Stimulated activated CD4-positive, alpha-beta T cell treated with anti-CD3 and anti-CD28 coated beads, TNF-alpha, amount 100 ng/mL, for 1 hour (primary cell): ENCODE results near the gene PTPRN2.
A peak's percentile ranks its signal among the peaks of the same experiment; 100 is the strongest.
"Not testable (repeated sequence)": the region's sequence is repeated elsewhere in the genome, so short reads cannot be mapped to it uniquely, and the experiment has no call there.

Source experiments
- DNase-seq, 3 donors: peaks; one replicate each; pipeline ENCODE4 v3.0.0-alpha.2; 2020; ENCODE audit warnings: low read depth in 3 of 3, low spot score in 1 of 3

PTPRN2 gene

GRCh38 chr7:158587162-158588084, at the start of gene PTPRN2:
PTPRN2 (minus strand) TSS chr7:158587823.
- DNase-seq = peak; percentile 3 to 55 (median 22)

DNA sequence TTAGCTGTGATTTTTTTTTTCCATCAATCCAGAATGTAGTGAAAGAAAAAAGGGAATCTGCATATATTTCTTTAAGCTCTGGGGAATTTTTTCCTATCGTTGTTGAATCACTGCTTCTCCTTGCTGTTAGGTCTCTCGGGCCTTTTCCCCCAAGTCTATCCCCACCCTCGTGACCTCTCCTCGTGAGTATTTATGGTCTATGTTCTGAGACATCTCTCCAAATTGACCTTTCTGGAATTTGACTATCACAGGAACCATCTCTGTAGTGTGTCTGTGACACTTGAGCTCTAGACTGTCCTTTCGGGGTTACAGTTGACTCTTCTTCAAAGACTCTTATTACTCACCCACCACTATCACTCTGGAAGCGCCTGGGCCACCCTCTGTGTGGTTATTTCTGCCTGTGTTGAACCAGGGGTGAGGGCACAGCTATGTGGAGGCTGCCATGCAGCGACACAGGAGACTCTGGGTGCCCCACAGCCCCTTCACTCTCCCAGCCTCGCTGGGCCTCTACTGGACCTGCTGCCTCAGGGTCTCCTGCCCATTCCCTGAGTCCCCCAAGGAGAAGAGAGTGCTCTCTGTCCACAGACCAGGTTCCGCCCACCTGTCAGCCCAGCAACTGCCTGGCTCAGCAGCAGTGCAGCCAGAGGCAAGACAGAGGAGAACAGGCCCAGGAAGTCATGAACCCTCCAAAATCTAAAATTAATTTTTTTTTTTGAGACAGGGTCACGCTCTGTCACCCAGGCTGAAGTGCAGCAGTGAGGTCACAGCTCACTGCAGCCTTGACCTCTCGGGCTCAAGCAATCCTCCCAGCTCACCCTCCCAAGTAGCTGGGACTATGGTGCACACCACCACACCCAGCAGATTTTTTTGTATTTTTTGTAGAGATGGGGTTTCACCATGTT, 45.7 kb upstream of the PTPRN2 start:
- no peak for DNase-seq

DNA sequence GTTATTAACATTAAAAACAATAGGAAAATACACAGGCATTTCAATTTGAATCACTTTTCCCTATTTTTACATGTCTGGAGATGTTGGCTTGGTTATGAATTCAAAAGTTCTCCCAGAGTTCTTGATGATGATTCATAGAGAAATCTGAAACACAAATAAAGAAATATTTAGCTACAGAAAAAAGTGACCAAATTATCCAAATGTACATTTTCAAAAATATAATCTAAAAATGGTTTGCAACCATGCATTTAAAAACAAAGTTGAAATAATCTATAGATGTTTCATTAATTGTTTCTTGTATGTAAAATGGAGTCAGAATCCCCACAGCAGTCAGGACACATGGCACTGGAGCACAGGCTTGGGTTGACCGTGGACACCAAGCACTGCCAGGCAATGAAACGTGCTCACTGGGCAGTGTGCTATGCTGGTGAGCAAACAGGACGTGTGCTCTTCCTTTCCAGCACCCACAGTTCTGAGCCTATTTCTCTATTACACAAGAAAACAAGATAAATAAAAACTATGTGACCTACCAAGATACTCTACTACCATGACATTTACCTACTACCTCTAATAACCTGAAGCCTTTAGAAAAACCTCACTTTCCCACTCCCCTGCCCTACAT, 44.1 kb upstream of the PTPRN2 start:
- no peak for DNase-seq

DNA sequence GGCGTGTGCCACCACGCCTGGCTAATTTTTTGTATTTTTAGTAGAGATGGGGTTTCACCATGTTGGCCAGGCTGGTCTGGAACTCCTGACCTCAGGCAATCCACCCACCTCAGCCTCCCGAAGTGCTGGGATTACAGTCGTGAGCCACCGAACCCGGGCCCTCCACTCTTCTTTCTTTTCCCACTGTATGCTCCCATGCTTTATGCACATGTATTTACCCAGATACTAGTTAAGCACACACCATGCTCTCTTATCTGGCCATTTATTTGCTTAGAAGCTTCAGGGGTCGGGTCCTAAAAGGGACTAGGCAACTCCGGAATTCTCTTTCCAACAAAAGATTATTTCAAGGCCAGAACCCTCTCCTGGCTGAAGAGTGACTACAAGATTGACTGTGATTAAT, 38.7 kb upstream of the PTPRN2 start:
- not testable (repeated sequence) for DNase-seq

GRCh38 chr7:158623241-158623640, 35.6 kb upstream of the PTPRN2 start:
- no peak for DNase-seq

DNA sequence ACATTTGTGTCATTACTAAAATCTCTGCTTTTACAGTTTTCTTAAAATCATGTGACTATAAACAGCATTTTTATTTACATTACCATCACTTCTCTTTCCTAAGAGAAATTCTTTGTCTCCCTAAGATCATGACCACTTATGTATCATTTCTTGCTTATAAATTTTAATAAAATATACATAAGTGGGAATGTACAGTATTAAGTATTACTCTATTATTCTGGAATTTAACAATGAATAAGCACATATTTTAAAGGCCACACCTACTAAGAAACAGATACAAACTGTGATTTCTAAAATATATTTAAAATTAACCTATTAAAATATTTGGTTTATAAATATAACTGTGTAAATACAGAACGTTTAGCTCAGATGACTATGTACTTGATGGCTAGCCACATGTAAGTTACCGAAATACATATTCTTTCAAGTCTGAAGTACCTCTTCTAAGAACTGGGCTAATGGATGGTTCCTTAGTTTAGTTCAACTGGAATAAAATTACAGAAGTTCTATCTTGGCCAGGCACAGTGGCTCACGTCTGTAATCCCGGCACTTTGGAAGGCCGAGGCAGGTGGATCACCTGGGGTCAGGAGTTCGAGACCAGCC, 33.3 kb upstream of the PTPRN2 start:
- DNase-seq = no peak

GRCh38 chr7:158620418-158620817, 32.8 kb upstream of the PTPRN2 start:
- no peak for DNase-seq

DNA sequence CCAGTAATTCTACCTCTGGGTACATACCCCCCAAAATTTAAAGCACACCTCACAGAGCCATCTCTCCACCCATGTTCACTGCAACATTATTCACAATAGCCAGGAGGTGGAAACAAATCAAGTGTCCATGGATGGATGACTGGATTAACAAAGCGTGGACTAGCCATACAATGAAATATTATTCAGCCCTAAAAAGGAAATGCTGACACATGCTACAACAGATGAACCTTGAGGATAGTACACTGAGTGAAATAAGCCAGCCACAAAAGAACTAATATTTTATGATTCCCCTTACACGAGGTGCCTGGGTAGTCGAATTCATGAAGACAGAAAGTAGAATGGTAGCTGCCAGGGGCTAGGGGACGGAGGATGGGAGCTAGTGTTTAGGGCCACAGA, 31.1 kb upstream of the PTPRN2 start:
- DNase-seq = no peak

GRCh38 chr7:158617737-158618128, 30.1 kb upstream of the PTPRN2 start:
- DNase-seq = no peak

GRCh38 chr7:158616050-158616449, 28.4 kb upstream of the PTPRN2 start:
- no peak for DNase-seq

DNA sequence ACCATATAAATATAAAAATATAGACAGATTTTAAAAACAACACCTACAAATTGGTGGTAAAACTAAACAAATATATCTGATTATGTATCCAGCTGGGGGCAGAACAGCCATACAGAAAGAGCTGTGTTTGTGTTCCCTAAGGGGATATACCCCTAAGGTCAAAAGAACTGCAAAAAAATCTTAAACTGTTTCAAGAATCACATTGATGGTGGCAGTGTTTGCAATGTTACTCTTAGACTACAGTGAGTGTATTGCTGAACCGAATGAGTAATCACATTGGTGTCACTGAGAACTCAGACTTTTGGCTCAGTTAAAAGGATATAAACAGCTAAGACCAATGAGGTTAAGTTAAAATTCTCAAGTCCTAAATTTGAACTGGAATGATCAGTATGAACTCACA, 27.1 kb upstream of the PTPRN2 start:
- DNase-seq = no peak

DNA sequence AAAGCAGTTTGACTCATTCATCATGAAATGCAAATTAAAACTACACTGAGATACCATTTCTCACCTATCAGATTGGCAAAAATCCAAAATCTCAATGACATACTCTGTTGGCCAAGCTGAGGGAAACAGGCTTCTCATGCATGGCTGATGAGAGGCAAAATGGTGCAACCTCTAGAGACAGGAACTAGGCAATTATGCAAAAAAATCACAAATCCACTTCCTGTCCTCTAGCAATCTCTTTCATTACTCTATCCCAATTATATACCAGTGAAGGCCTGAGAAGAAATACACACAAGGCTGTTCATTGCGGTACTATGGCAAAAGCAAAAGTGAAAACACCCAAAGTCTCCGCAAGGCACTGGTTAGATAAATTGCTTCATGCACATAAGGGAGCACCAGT, 25.9 kb upstream of the PTPRN2 start:
- DNase-seq = no peak

DNA sequence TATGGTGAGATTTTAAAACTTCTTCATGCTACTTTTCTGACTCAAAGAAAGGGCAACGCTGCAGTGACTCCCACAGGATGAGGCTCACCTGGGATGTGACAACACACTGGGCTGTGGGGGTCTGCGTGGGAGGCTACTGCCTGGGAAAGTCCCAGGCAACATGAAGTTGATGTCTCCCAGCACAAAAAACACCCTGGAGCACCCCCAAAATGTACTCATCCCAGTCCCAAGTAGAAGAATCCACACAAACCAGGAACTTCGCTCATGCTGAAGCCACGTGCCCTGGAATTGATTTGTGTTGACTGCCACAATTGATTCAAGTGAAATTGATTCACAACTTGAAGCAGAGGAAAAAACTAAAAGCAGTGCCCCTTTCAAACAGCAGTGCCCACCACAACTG, 24.9 kb upstream of the PTPRN2 start:
- DNase-seq = no peak

DNA sequence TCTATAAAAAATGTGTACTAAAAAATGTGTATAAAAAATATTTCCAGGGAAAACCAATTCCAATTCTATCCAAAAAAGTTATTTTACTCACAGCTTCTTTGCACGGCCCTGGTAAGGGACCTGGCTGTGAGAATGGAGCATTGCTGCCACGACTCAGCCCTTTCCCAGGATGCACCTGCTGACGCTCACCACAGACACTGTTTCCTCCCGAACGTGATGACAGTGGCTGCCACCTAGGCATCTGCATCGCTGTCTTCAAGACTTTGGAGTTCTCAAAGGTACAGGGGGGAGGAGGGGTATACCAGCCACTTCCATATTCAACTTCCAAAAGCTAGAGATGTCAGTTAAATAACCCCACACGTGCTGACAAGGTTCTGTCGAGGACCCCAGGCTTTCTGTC, 23.9 kb upstream of the PTPRN2 start:
- DNase-seq = no peak

GRCh38 chr7:158609313-158609974, 21.8 kb upstream of the PTPRN2 start:
- DNase-seq = no peak

GRCh38 chr7:158607563-158607962, 19.9 kb upstream of the PTPRN2 start:
- no peak for DNase-seq

- DNase-seq = no peak
These were observed 19.2 kb upstream of the PTPRN2 start for GRCh38 chr7:158606671-158607424.

DNA sequence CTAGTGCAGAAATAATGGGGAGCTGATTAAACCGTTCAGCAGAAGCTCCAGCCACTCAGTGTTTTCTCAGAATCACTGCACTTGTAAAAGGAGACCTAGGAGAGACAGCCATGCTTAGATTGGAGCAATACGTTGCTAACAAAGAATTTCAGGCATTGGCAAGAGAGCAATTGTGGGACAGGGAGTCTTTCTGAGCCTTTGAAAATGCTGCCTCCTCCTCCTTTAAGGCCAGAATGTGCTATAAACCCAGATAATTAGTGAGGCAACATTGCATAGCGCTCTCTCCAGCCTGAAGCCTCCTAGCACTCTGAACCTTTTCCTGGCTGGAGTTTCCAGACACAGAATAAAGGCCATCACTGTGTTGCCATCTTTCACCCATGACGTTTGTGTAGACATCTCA, 18.5 kb upstream of the PTPRN2 start:
- no peak for DNase-seq

DNA sequence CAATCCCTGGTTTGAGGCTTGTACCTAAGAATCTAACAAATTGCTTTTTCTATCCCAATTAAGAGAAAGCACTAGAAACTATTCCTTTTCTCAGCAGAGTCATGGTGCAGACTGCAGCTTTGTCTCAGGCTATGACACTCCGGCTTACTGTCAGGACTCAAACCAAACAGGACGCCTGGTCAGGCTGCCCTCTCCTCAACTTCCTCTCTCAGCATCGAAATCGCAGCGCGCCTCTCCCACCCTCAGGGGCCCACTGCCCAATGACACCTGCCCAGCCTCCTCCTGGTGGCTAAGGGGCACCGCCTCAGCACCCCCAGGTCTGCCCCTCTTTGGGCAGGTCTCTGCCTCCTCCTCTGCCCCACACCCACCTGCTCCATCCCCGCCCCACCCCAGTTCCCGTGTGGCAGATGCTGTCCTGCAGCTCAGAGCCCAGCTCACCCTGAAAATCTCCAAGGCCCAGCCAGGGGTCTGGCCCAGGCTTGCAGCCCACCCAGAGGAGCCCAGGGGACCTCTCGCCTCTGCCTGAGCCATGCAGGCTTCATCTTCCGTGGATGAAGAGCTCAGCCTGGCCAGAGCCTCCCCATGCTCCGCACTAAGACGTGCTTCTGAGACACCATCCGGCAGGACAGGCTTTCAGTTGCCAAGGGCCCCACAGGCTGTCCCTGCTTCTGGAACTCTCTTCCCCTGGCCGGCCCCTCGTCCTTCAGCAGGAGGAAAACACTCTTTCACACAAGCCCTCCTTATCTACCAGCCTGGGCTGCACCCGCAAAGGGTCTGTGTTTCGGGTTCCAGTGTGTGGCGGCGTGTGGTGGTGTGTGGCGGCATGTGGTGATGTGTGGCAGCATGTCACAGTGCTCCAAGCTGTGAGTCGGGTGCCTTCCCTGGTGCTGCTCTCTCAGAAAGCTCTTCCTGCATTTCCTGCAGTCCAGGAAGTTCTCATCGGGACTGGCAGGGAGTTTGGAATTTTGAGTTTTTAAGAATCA, 16.4 kb upstream of the PTPRN2 start:
- no peak for DNase-seq
